ACC112 (cell line): ENCODE results near the gene PRMT5.

Source experiments
- H2AFZ ChIP-seq: fragments of 200-600 bp; sonication (generic); one replicate; pipeline ENCODE4 v1.6.0; 2017; ENCODE audit warnings: antibody characterized with exemption, low read length; ENCODE audit not compliant: unreplicated experiment
- H3K27ac ChIP-seq: fragments of 200-600 bp; sonication (generic); 2 replicates; pipeline ENCODE4 v1.5.1; 2014; ENCODE audit warnings: low read depth, mild to moderate bottlenecking, antibody characterized with exemption, low read length, moderate library complexity
- H3K27me3 ChIP-seq: fragments of 200-600 bp; sonication (generic); 2 replicates; pipeline ENCODE4 v1.6.1; 2014; ENCODE audit warnings: mild to moderate bottlenecking, antibody characterized with exemption, low read length, moderate library complexity, mixed read lengths; ENCODE audit not compliant: insufficient read depth
- H3K36me3 ChIP-seq: fragments of 200-600 bp; sonication (generic); 2 replicates; pipeline ENCODE4 v1.6.1; 2016; ENCODE audit warnings: mild to moderate bottlenecking, antibody characterized with exemption, low read length, moderate library complexity, mixed read lengths; ENCODE audit not compliant: insufficient read depth
- H3K4me1 ChIP-seq: fragments of 200-600 bp; sonication (generic); one replicate; pipeline ENCODE4 v1.6.1; 2016; ENCODE audit warnings: low read length, mixed read lengths; ENCODE audit not compliant: insufficient read depth, unreplicated experiment, control insufficient read depth
- H3K4me3 ChIP-seq: fragments of 200-600 bp; sonication (generic); 2 replicates; pipeline ENCODE4 v1.5.1; 2014; ENCODE audit warnings: mild to moderate bottlenecking, low read depth, low read length
- H3K79me2 ChIP-seq: fragments of 200-600 bp; sonication (generic); one replicate; pipeline ENCODE4 v1.6.0; 2016; ENCODE audit warnings: low read length; ENCODE audit not compliant: control insufficient read depth, unreplicated experiment, insufficient read depth

PRMT5 gene

DNA sequence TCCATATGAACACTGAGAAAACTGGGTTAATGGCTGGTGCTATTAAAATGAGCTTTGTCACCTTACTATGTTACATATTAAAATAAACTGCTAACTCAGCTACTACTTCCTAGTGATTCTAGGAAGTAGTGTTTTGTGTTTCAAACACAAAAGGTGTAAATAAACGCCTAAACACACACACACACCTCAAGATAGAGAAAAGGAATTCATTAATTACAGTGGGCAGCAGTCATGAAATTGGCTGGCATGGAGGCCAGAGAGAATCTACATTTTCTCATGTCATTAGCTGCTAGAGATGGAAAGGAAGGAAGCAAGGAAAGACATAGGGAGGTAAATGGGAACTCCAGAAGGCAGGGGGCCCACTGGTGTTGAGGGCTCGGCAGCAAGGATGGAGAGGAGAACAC lies 787 bp upstream of the PRMT5 start:
- Histone ChIP-seq H2AFZ (peak overlapping the region; percentile 81), H3K4me1 (peaks cover 19% of the 10 kb centered on the region)

GRCh38 chr14:22928237-22929103 lies 706 bp downstream of the PRMT5 start:
- Histone ChIP-seq H3K4me1 (peaks cover 19% of the 10 kb centered on the region), H3K36me3 (peaks cover 23% of the 10 kb centered on the region), H3K27ac (peak overlapping the region; percentile 51), H2AFZ (peak overlapping the region; percentile 70), H3K4me3 (peak overlapping the region; percentile 87), H3K79me2 (peaks cover 23% of the 10 kb centered on the region), H3K27me3 (no peaks in the 10 kb centered on the region)

More for the DNA sequence above, 787 bp upstream of the PRMT5 start:
- Histone ChIP-seq H3K27ac (peak overlapping the region; percentile 68), H3K27me3 (no peaks in the 10 kb centered on the region), H3K36me3 (peaks cover 10% of the 10 kb centered on the region; the same call in 1 of the 2 replicates), H3K4me3 (peak overlapping the region; percentile 68), H3K79me2 (peaks cover 23% of the 10 kb centered on the region)

DNA sequence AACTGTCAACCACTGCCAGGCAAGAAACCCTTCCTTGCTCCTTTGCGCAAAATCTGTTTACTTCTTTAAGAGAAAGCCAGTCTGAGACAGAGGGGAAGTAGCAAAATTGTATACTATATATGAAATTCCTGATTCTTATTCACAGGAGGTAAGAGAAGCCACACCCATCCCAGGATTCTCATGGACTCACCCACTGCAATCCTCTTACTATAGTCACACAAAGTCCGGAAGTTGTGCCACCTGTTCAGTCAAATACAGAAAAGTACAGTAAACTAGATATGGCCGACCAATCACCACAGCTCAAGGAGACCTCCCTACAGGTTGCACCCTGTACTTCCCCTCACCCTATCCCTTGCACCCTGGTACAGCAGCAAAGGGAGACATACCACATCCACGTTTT lies 2.9 kb downstream of the PRMT5 start:
- Histone ChIP-seq H3K79me2 (peaks cover 23% of the 10 kb centered on the region), H3K4me1 (peaks cover 26% of the 10 kb centered on the region), H3K4me3 (no peak overlapping the region), H3K36me3 (peaks cover 36% of the 10 kb centered on the region), H2AFZ (no peak overlapping the region), H3K27me3 (no peaks in the 10 kb centered on the region), H3K27ac (no peak overlapping the region)

DNA sequence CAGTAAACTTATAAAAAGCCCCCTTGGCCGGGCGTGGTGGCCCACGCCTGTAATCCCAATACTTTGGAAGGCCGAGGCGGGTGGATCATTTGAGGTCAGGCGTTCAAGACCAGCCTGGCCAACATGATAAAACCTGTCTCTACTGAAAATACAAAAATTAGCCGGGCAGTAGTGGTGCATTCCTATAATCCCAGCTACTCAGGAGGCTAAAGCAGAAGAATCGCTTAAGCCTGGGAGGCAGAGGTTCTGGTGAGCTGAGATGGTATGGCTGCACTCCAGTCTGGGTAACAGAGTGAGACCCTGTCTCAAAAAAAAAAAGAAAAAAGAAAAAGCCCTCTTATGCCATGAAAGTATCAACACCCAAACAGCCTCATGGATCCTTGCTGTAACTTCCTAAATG lies 3.7 kb downstream of the PRMT5 start:
- peaks cover 43% of the 10 kb centered on the region for H3K36me3 ChIP-seq
- no peak overlapping the region for H2AFZ ChIP-seq
- H3K4me1 ChIP-seq: peaks cover 26% of the 10 kb centered on the region
- H3K4me3 ChIP-seq: no peak overlapping the region
- H3K27me3 ChIP-seq: no peaks in the 10 kb centered on the region
- peaks cover 23% of the 10 kb centered on the region for H3K79me2 ChIP-seq
- no peak overlapping the region for H3K27ac ChIP-seq

- Histone ChIP-seq H3K27ac (no peak overlapping the region), H3K4me3 (no peak overlapping the region)
Observed at GRCh38 chr14:22923746-22924145, 5.4 kb downstream of the PRMT5 start.

DNA sequence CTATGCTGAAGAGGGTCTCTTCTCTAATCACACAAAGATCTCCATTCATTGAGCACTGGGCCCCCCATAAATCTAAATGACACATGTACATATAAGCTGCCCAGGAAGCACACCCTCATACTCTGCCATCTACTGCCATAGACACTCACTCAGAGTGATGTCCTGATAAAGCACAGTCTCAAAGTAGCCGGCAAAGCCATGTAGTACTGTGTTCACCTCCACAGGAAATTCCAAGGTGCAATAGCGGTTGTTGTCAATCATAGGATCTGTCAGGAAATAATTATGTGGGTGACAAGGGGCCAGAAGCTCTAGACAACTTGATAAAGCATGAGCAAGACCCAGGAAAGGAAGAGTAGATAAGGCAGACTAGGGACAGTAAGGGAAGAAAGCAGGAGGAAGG lies 6.9 kb downstream of the PRMT5 start:
- H3K36me3 ChIP-seq: peaks cover 43% of the 10 kb centered on the region
- no peaks in the 10 kb centered on the region for H3K27me3 ChIP-seq
- H3K4me3 ChIP-seq: no peak overlapping the region
- peaks cover 19% of the 10 kb centered on the region for H3K79me2 ChIP-seq
- peak overlapping the region; percentile 10; the same call in 1 of the 2 replicates for H3K27ac ChIP-seq
- no peak overlapping the region for H2AFZ ChIP-seq
- H3K4me1 ChIP-seq: peaks cover 25% of the 10 kb centered on the region

More at GRCh38 chr14:22923746-22924145, 5.4 kb downstream of the PRMT5 start:
- H3K4me1 ChIP-seq: peaks cover 28% of the 10 kb centered on the region
- peaks cover 19% of the 10 kb centered on the region for H3K79me2 ChIP-seq
- peaks cover 43% of the 10 kb centered on the region for H3K36me3 ChIP-seq
- H2AFZ ChIP-seq: no peak overlapping the region
- H3K27me3 ChIP-seq: no peaks in the 10 kb centered on the region

GRCh38 chr14:22920697-22921096 lies 8.5 kb downstream of the PRMT5 start:
- H3K27ac ChIP-seq: no peak overlapping the region

DNA sequence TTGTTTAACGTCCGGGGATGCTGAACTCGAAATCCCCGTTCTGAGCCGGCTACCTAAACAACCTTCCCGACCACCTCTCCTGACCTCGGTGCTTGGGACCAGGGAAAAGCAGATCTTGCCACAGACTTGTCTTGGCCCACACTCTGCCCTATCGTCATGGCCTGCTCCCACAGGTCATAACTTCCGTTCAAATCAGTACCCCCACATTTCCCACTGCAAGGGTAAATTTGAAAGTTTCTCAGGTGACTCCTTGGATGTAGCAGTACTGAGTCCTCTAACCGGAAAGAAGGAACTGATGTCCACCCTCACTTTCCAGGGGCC lies 9.6 kb downstream of the PRMT5 start:
- Histone ChIP-seq H3K4me3 (peak overlapping the region; percentile 85), H3K27ac (peak overlapping the region; percentile 68), H3K79me2 (peaks cover 17% of the 10 kb centered on the region), H2AFZ (peak overlapping the region; percentile 16), H3K4me1 (peaks cover 21% of the 10 kb centered on the region), H3K27me3 (no peaks in the 10 kb centered on the region), H3K36me3 (peaks cover 29% of the 10 kb centered on the region)

More at GRCh38 chr14:22920697-22921096, 8.5 kb downstream of the PRMT5 start:
- peaks cover 17% of the 10 kb centered on the region for H3K79me2 ChIP-seq
- H3K27me3 ChIP-seq: no peaks in the 10 kb centered on the region
- H3K4me1 ChIP-seq: peaks cover 21% of the 10 kb centered on the region
- H3K36me3 ChIP-seq: peaks cover 37% of the 10 kb centered on the region
- H2AFZ ChIP-seq: no peak overlapping the region
- H3K4me3 ChIP-seq: no peak overlapping the region

GRCh38 chr14:22918804-22919600 lies 10.2 kb downstream of the PRMT5 start, which contains the start of gene RBM23:
RBM23 (minus strand) TSS chr14:22919149.
- peak within 1 kb of the TSS; percentile 85 for H3K4me3 ChIP-seq
- no peaks in the 10 kb centered on the region for H3K27me3 ChIP-seq
- H3K36me3 ChIP-seq: peaks cover 24% of the 10 kb centered on the region
- peaks cover 17% of the 10 kb centered on the region for H3K79me2 ChIP-seq
- peak within 1 kb of the TSS; percentile 97 for H3K27ac ChIP-seq
- H2AFZ ChIP-seq: peak within 1 kb of the TSS; percentile 79
- H3K4me1 ChIP-seq: peaks cover 21% of the 10 kb centered on the region

GRCh38 chr14:22915886-22916521 lies 13.2 kb downstream of the PRMT5 start:
- no peak overlapping the region for H3K4me3 ChIP-seq
- peaks cover 19% of the 10 kb centered on the region for H3K79me2 ChIP-seq
- H3K27me3 ChIP-seq: no peaks in the 10 kb centered on the region
- H2AFZ ChIP-seq: no peak overlapping the region
- peaks cover 14% of the 10 kb centered on the region for H3K4me1 ChIP-seq
- H3K36me3 ChIP-seq: peaks cover 4% of the 10 kb centered on the region; the same call in 1 of the 2 replicates
- no peak overlapping the region for H3K27ac ChIP-seq
